Psoas muscle (tissue), 8 donors: ENCODE measurements around the gene GNS. TPM values are rescaled to one million over a fixed set of nuclear protein-coding genes. Genes with fewer than 3 reads are reported as not detected.

Experiments used
- ATAC-seq, 4 donors: fragments of 200-7000 bp; cut with Tn5 transposase; one replicate each; pipeline ENCODE4 v1.9.1; 2020; ENCODE audit warnings: moderate library complexity in 3 of 4, mild to moderate bottlenecking in 2 of 4
- DNase-seq, 2 donors: peaks; one replicate each; pipeline ENCODE4 v3.0.0-alpha.2; 2020
- H3K27ac ChIP-seq: fragments of 200-600 bp; one replicate; pipeline ENCODE4 v1.8.0; 2022
- H3K27me3 ChIP-seq, 3 donors: fragments of 200-600 bp in 1 of 3; one replicate each; pipeline versions ENCODE4 v1.6.1 to v1.8.0; 2013 to 2022; ENCODE audit warnings: low read length in 2 of 3, mild to moderate bottlenecking in 2 of 3, moderate library complexity in 1 of 3; ENCODE audit not compliant: insufficient read depth in 3 of 3
- H3K36me3 ChIP-seq, 2 donors: fragments of 200-600 bp in 1 of 2; one replicate each; pipeline versions ENCODE4 v1.6.1 to v1.8.0; 2013 to 2022; ENCODE audit warnings: low read depth in 1 of 2, mild to moderate bottlenecking in 1 of 2, moderate library complexity in 1 of 2; ENCODE audit not compliant: insufficient read depth in 1 of 2
- H3K4me1 ChIP-seq: fragments of 200-600 bp; one replicate; pipeline ENCODE4 v1.8.0; 2022
- H3K4me3 ChIP-seq: fragments of 200-600 bp; one replicate; pipeline ENCODE4 v1.8.0; 2022; ENCODE audit warnings: mild to moderate bottlenecking
- H3K9me3 ChIP-seq: fragments of 200-600 bp; one replicate; pipeline ENCODE4 v1.8.0; 2022
- CTCF ChIP-seq: fragments of 200-600 bp; IDR thresholded peaks from one replicate; pipeline ENCODE4 v1.8.0; 2022; ENCODE audit warnings: antibody characterized with exemption
- WGBS, 3 donors: extraction: QIAGEN DNeasy Blood & Tissue Kit; methylation state at CpG; one replicate each; pipeline versions ENCODE4 v1.1.6 to v1.1.7; 2013; 5-methylcytosine and 5-hydroxymethylcytosine counted together
- intact Hi-C, 2 donors: fragments of 100-400 bp; cut with DNase I; formaldehyde crosslinking; loops; one replicate each; pipeline versions ENCODE4 v1.11.0 to v1.14.2; 2022
- polyA plus RNA-seq, 3 donors: library from polyadenylated mRNA; stranded (reverse); fragments of 200-250 nt; gene quantifications; one replicate each; pipeline ENCODE4 v1.2.3, GENCODE V29; 2013
- total RNA-seq, 4 donors: library from RNA; stranded (reverse); fragmentation: NEBNext Ultra II Directional in 2 of 4; extraction: Animal tissue kit (Norgen Biotek cat#: 25700) in 2 of 4; gene quantifications; one replicate each; pipeline versions ENCODE4 v1.2.1 to v1.2.4, GENCODE V29; 2021 to 2023
- donor health status: healthy with polysubstance abuse.
- donor health status: DM: no; HTN: no; CAD: no; lungs with moderate emphysema.
- donor health status: Bipolar disorder and iron deficiency.
- donor health status: healthy.
- donor health status: DM: yes; HTN: yes; CAD: no.
- donor health status: DM: no; HTN: no; CAD: no.
- donor health status: DM: no; HTN: no; CAD: no.
- donor health status: DM: yes; HTN: yes; CAD: no.

GNS gene
- total and polyA plus RNA-seq, 7 donors, result 18.7 to 55.3 (median 36.5) TPM

GRCh38 chr12:64746663-64747062, 12.5 kb downstream of the GNS start:
- H3K4me3 ChIP-seq, result no peak overlapping the region
- intact Hi-C loops, result loop anchor here in 1 of 2 donors (10.0 kb wide), 1 partner anchor 312 kb away; no protein-coding TSS in a partner anchor

GRCh38 chr12:64745980-64746379, 13.2 kb downstream of the GNS start:
- H3K27ac ChIP-seq, result no peak overlapping the region
- WGBS, 3 donors, result 96 to 98% (median 97%) methylated on average over 2 of the region's 2 CpGs
- DNase-seq (no peak), ATAC-seq (no peak)
- no peak for TF ChIP-seq CTCF
- H3K36me3 ChIP-seq, result peaks cover 10 to 96% of the 10 kb centered on the region in 2 donors
- H3K27me3 ChIP-seq, result no peaks in the 10 kb centered on the region
- no peak overlapping the region for H3K4me3 ChIP-seq
- no peaks in the 10 kb centered on the region for H3K9me3 ChIP-seq
- no peaks in the 10 kb centered on the region for H3K4me1 ChIP-seq
- intact Hi-C loops, result loop anchor here in 1 of 2 donors (10.0 kb wide), 1 partner anchor 311 kb away; no protein-coding TSS in a partner anchor

More at GRCh38 chr12:64746663-64747062, 12.5 kb downstream of the GNS start:
- DNase-seq, result no peak
- 92 to 96% (median 94%) methylated on average over 2 of the region's 2 CpGs for WGBS, 3 donors
- ATAC-seq, result no peak
- Histone ChIP-seq H3K27me3 (no peaks in the 10 kb centered on the region), H3K27ac (no peak overlapping the region), H3K9me3 (no peaks in the 10 kb centered on the region), H3K4me1 (no peaks in the 10 kb centered on the region), H3K36me3 (peaks cover 10 to 96% of the 10 kb centered on the region in 2 donors)
- no peak for TF ChIP-seq CTCF

- no peak for DNase-seq
- intact Hi-C loops, result loop anchor here in 1 of 2 donors (10.0 kb wide), 1 partner anchor 311 kb away; no protein-coding TSS in a partner anchor
- TF ChIP-seq CTCF, result no peak
- no peak overlapping the region for H3K27ac ChIP-seq
- no peak for ATAC-seq
- peaks cover 15 to 95% of the 10 kb centered on the region in 2 donors for H3K36me3 ChIP-seq
- H3K27me3 ChIP-seq, result no peaks in the 10 kb centered on the region
- H3K9me3 ChIP-seq, result no peaks in the 10 kb centered on the region
- no peak overlapping the region for H3K4me3 ChIP-seq
- 94 to 98% (median 96%) methylated on average over 7 of the region's 7 CpGs for WGBS, 3 donors
- H3K4me1 ChIP-seq, result no peaks in the 10 kb centered on the region
These were observed 13.9 kb downstream of the GNS start for GRCh38 chr12:64745259-64745807.

DNA sequence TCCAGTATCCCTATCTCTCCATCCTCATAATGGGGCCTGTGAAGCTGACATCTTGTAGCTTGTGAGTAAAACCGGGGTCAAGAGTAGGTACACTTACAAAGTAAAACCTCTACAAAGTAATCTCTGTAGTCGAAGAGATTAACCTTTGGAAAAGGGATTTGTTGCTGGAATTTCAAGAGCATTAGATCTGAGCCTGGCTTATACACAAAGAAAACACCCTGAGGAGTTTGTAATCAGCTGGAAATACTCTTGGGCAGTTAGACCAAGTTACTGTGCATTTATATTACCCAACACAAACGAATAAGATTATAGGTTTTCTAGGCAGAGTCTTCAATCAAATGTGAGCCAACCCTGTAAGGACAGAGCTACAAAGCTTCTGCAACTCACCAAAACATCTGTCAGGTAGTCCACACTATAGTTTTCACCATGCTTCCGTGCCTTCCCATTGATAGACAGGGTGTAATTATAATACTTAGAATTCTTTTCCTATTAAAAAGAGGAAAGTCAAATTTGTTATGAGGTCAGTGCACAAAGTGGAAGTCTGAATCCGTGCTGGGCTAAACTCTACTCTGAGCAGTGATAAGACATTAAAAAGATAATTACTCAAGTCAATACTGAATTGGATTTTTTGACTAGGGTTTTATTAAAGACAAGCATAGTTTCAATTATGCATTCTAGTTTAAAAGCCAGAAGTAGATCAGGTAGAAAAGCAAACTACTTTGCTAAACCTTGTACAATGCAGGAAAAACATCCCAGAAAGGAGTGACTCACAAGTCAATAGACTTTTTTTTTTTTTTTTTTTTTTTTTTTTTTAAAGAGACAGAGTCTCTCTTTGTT, 14.6 kb downstream of the GNS start:
- Histone ChIP-seq H3K4me1 (no peaks in the 10 kb centered on the region), H3K9me3 (no peaks in the 10 kb centered on the region), H3K27ac (no peak overlapping the region), H3K4me3 (no peak overlapping the region), H3K27me3 (no peaks in the 10 kb centered on the region), H3K36me3 (peaks cover 17 to 95% of the 10 kb centered on the region in 2 donors)
- no peak for DNase-seq
- TF ChIP-seq CTCF, result no peak
- 76 to 82% (median 79%) methylated on average over 5 of the region's 5 CpGs for WGBS, 3 donors
- no peak for ATAC-seq
- intact Hi-C loops, result loop anchor here in 1 of 2 donors (10.0 kb wide), 1 partner anchor 310 kb away; no protein-coding TSS in a partner anchor
